ENCODE measurements around the gene SH2D3A.

The SH2D3A gene

GRCh38 chr19:6740589-6741343 is 26.5 kb downstream of the SH2D3A start:
- H3K4me1 ChIP-seq (ENCODE audit: insufficient read depth, low read length, poor library complexity, severe bottlenecking): peaks cover 32% of the 10 kb centered on the region
- H4K20me1 ChIP-seq (ENCODE audit: insufficient read depth, low read length, poor library complexity, severe bottlenecking): peaks cover 7% of the 10 kb centered on the region
- H2AFZ ChIP-seq (ENCODE audit: low read length): peak overlapping the region; percentile 83
- peak overlapping the region; percentile 72 for H3K9ac ChIP-seq (ENCODE audit: low read depth, low read length, poor library complexity, severe bottlenecking)
- H3K36me3 ChIP-seq (ENCODE audit: insufficient read depth, low read length): no peaks in the 10 kb centered on the region
- H3K9me3 ChIP-seq (ENCODE audit: insufficient read depth, low read depth, low read length): no peaks in the 10 kb centered on the region
- peaks cover 6% of the 10 kb centered on the region; the same call in 1 of the 2 replicates for H3K79me2 ChIP-seq (ENCODE audit: insufficient read depth, low read length)
- H3K9me2 ChIP-seq (replicated peaks; ENCODE audit: low read depth, low read length): no peaks in the 10 kb centered on the region
- H3K27me3 ChIP-seq (ENCODE audit: insufficient read depth, low read length, poor library complexity, severe bottlenecking): no peaks in the 10 kb centered on the region
- peak overlapping the region; percentile 79 for H3K4me3 ChIP-seq (ENCODE audit: low read length, poor library complexity, severe bottlenecking)
- H3F3A ChIP-seq (ENCODE audit: low read depth): no peaks in the 10 kb centered on the region
- peak overlapping the region; percentile 91 for H3K4me2 ChIP-seq (ENCODE audit: low read depth, low read length, poor library complexity, severe bottlenecking)
- no peak for TF ChIP-seq EZH2phosphoT487 (IDR thresholded peaks at IDR 0.05; ENCODE audit: borderline replicate concordance)
- no peak for TF ChIP-seq CTCF (conservative IDR thresholded peaks at IDR 0.05; ENCODE audit: low read length)

- Histone ChIP-seq H4K20me1 (ENCODE audit: insufficient read depth, low read length, poor library complexity, severe bottlenecking) (peaks cover 7% of the 10 kb centered on the region), H3K4me3 (ENCODE audit: low read length, poor library complexity, severe bottlenecking) (peak overlapping the region; percentile 79), H3K9me3 (ENCODE audit: insufficient read depth, low read depth, low read length) (no peaks in the 10 kb centered on the region), H3K36me3 (ENCODE audit: insufficient read depth, low read length) (no peaks in the 10 kb centered on the region), H3K4me2 (ENCODE audit: low read depth, low read length, poor library complexity, severe bottlenecking) (peak overlapping the region; percentile 91), H2AFZ (ENCODE audit: low read length) (peak overlapping the region; percentile 83), H3K27me3 (ENCODE audit: insufficient read depth, low read length, poor library complexity, severe bottlenecking) (no peaks in the 10 kb centered on the region), H3F3A (ENCODE audit: low read depth) (no peaks in the 10 kb centered on the region), H3K4me1 (ENCODE audit: insufficient read depth, low read length, poor library complexity, severe bottlenecking) (peaks cover 37% of the 10 kb centered on the region), H3K9ac (ENCODE audit: low read depth, low read length, poor library complexity, severe bottlenecking) (peak overlapping the region; percentile 72), H3K9me2 (replicated peaks; ENCODE audit: low read depth, low read length) (no peaks in the 10 kb centered on the region), H3K79me2 (ENCODE audit: insufficient read depth, low read length) (peaks cover 11% of the 10 kb centered on the region; the same call in 1 of the 2 replicates)
- TF ChIP-seq CTCF (conservative IDR thresholded peaks at IDR 0.05; ENCODE audit: low read length): no peak
- TF ChIP-seq EZH2phosphoT487 (IDR thresholded peaks at IDR 0.05; ENCODE audit: borderline replicate concordance): no peak
Observed at GRCh38 chr19:6739883-6740588, 27.2 kb downstream of the SH2D3A start.

- H3K4me3 ChIP-seq (ENCODE audit: low read length, poor library complexity, severe bottlenecking): peak within 1 kb of the TSS; percentile 79
- H3K4me2 ChIP-seq (ENCODE audit: low read depth, low read length, poor library complexity, severe bottlenecking): peak within 1 kb of the TSS; percentile 91
- peaks cover 37% of the 10 kb centered on the region for H3K4me1 ChIP-seq (ENCODE audit: insufficient read depth, low read length, poor library complexity, severe bottlenecking)
- TF ChIP-seq EZH2phosphoT487 (IDR thresholded peaks at IDR 0.05; ENCODE audit: borderline replicate concordance) (no peak), CTCF (conservative IDR thresholded peaks at IDR 0.05; ENCODE audit: low read length) (no peak)
- H3K9me3 ChIP-seq (ENCODE audit: insufficient read depth, low read depth, low read length): no peaks in the 10 kb centered on the region
- H3K36me3 ChIP-seq (ENCODE audit: insufficient read depth, low read length): no peaks in the 10 kb centered on the region
- H2AFZ ChIP-seq (ENCODE audit: low read length): peak within 1 kb of the TSS; percentile 83
- H3K9ac ChIP-seq (ENCODE audit: low read depth, low read length, poor library complexity, severe bottlenecking): peak within 1 kb of the TSS; percentile 72
- peaks cover 11% of the 10 kb centered on the region; the same call in 1 of the 2 replicates for H3K79me2 ChIP-seq (ENCODE audit: insufficient read depth, low read length)
- no peaks in the 10 kb centered on the region for H3F3A ChIP-seq (ENCODE audit: low read depth)
- no peaks in the 10 kb centered on the region for H3K9me2 ChIP-seq (replicated peaks; ENCODE audit: low read depth, low read length)
- H3K27me3 ChIP-seq (ENCODE audit: insufficient read depth, low read length, poor library complexity, severe bottlenecking): no peaks in the 10 kb centered on the region
- H4K20me1 ChIP-seq (ENCODE audit: insufficient read depth, low read length, poor library complexity, severe bottlenecking): peaks cover 7% of the 10 kb centered on the region
Observed at GRCh38 chr19:6739390-6739882, 27.8 kb downstream of the SH2D3A start, which contains the start of gene TRIP10. TRIP10 (plus strand) TSS chr19:6739680; CDS start chr19:6739762, 82 bp downstream.
